Hippocampal formation (tissue), 2 donors: ENCODE data around the gene KLHL17.
"Not testable (repeated sequence)": the region's sequence is repeated elsewhere in the genome, so short reads cannot be mapped to it uniquely, and the experiment has no call there.

Experiments
- DNase-seq, 2 donors: peaks; one replicate each; lab custom pipeline; 2025; lab: John Stamatoyannopoulos, UW

KLHL17 gene

GRCh38 chr1:999725-1000356 lies 39.5 kb downstream of the KLHL17 start, which contains the start of gene HES4:
TSS of gene HES4 (minus strand) at chr1:1000097. CDS start at chr1:999973, 124 bp downstream.
- DNase-seq, result peak in 1 of 2 donors; percentile 56

- DNase-seq, result peak in 1 of 2 donors; percentile 54
Observed at GRCh38 chr1:1000357-1001056, 40.1 kb downstream of the KLHL17 start.

- no peak for DNase-seq
Observed at GRCh38 chr1:1001057-1001783, 40.8 kb downstream of the KLHL17 start.

GRCh38 chr1:1003618-1004419 lies 43.4 kb downstream of the KLHL17 start:
- no peak for DNase-seq

- DNase-seq, result no peak
Observed at GRCh38 chr1:1004420-1004779, 44.0 kb downstream of the KLHL17 start.

GRCh38 chr1:1004780-1005697 lies 44.7 kb downstream of the KLHL17 start:
- DNase-seq, result no peak

GRCh38 chr1:1005774-1006304 lies 45.5 kb downstream of the KLHL17 start:
- DNase-seq, result no peak

GRCh38 chr1:1006305-1007159 lies 46.1 kb downstream of the KLHL17 start:
- no peak for DNase-seq

GRCh38 chr1:1010131-1010530 lies 49.7 kb downstream of the KLHL17 start:
- DNase-seq, result not testable (repeated sequence)

- DNase-seq, result no peak
Observed at GRCh38 chr1:1011396-1011949, 51.1 kb downstream of the KLHL17 start.

GRCh38 chr1:1012736-1013104 lies 52.3 kb downstream of the KLHL17 start:
- not testable (repeated sequence) for DNase-seq

- DNase-seq, result peak; percentile 44 to 70
Observed at GRCh38 chr1:1013105-1013921, 52.9 kb downstream of the KLHL17 start, which contains the start of gene ISG15. TSS of gene ISG15 (plus strand) at chr1:1013497. CDS start at chr1:1013574, 77 bp downstream.

GRCh38 chr1:1013922-1014648 lies 53.7 kb downstream of the KLHL17 start:
- no peak for DNase-seq

GRCh38 chr1:1014799-1015681 lies 54.7 kb downstream of the KLHL17 start:
- DNase-seq, result no peak
